ENCODE results near the gene CD58. TPM values are rescaled to one million over a fixed set of nuclear protein-coding genes. Genes with fewer than 3 reads are reported as not detected.

The CD58 gene
- polyA plus RNA-seq, 3 donors = 81.0 to 168 (median 128) TPM

GRCh38 chr1:116516631-116517030, 54.2 kb downstream of the CD58 start:
- no peak overlapping the region for H3K4me3 ChIP-seq (replicated peaks in 1 of 3; ENCODE audit: low read depth in 2 of 3, low read length in 3 of 3)
- peaks cover 25 to 43% of the 10 kb centered on the region in 2 donors for H3K36me3 ChIP-seq (replicated peaks in 1 of 2; ENCODE audit: control insufficient read depth in 1 of 2, insufficient read depth in 2 of 2, low read length in 2 of 2)
- Mint-ChIP-seq H3K36me3 (peaks cover 65 to 66% of the 10 kb centered on the region in 2 donors), H3K9me3 (peaks cover 0 to 5% (median 0%) of the 10 kb centered on the region in 7 donors), H3K27me3 (ENCODE audit: low read depth in 3 of 3) (peaks cover 0 to 5% (median 2%) of the 10 kb centered on the region in 3 donors), H3K27ac (peak overlapping the region; percentile 90 to 100 (median 100)), H3K4me1 (peaks cover 54% of the 10 kb centered on the region), H3K4me3 (no peak overlapping the region)
- no peaks in the 10 kb centered on the region for H3K9me3 ChIP-seq (replicated peaks in 1 of 2; ENCODE audit: control insufficient read depth in 1 of 2, insufficient read depth in 1 of 2, low read length in 2 of 2)
- H4K20me1 ChIP-seq (ENCODE audit: insufficient read depth, low read length) = no peaks in the 10 kb centered on the region
- peak overlapping the region; percentile 16 to 98 for H3K27ac ChIP-seq (ENCODE audit: low read depth in 1 of 2, low read length in 2 of 2)
- no peaks in the 10 kb centered on the region for H3K79me2 ChIP-seq (ENCODE audit: insufficient read depth, low read length)
- H3K4me2 ChIP-seq (replicated peaks; ENCODE audit: extremely low read depth, low read length, poor library complexity, severe bottlenecking) = no peak overlapping the region
- H3K4me1 ChIP-seq (ENCODE audit: control insufficient read depth in 1 of 2, insufficient read depth in 2 of 2, low read length in 2 of 2) = peaks cover 33 to 43% of the 10 kb centered on the region in 2 donors
- no peak for TF ChIP-seq CTCF (IDR thresholded peaks at IDR 0.05)
- 93% methylated on average over 2 of the region's 5 CpGs for whole genome bisulfite sequencing (ENCODE audit: insufficient coverage)
- no peak overlapping the region for H2AFZ ChIP-seq (ENCODE audit: insufficient read depth, low read depth, low read length, poor library complexity, severe bottlenecking)
- DNase-seq = no peak
- no peaks in the 10 kb centered on the region for H3K27me3 ChIP-seq (ENCODE audit: control insufficient read depth in 2 of 2, insufficient read depth in 2 of 2, low read length in 2 of 2)
- intact Hi-C loops (cut with micrococcal nuclease) = no loop called here
- H3K9ac ChIP-seq (ENCODE audit: insufficient read depth, low read length, poor library complexity, severe bottlenecking) = no peak overlapping the region

- Histone ChIP-seq H4K20me1 (ENCODE audit: insufficient read depth, low read length) (no peaks in the 10 kb centered on the region), H3K79me2 (ENCODE audit: insufficient read depth, low read length) (no peaks in the 10 kb centered on the region), H3K27me3 (ENCODE audit: control insufficient read depth in 2 of 2, insufficient read depth in 2 of 2, low read length in 2 of 2) (no peaks in the 10 kb centered on the region), H3K4me1 (ENCODE audit: control insufficient read depth in 1 of 2, insufficient read depth in 2 of 2, low read length in 2 of 2) (peaks cover 31 to 41% of the 10 kb centered on the region in 2 donors), H3K9ac (ENCODE audit: insufficient read depth, low read length, poor library complexity, severe bottlenecking) (peak overlapping the region; percentile 67), H3K9me3 (replicated peaks in 1 of 2; ENCODE audit: control insufficient read depth in 1 of 2, insufficient read depth in 1 of 2, low read length in 2 of 2) (no peaks in the 10 kb centered on the region), H3K36me3 (replicated peaks in 1 of 2; ENCODE audit: control insufficient read depth in 1 of 2, insufficient read depth in 2 of 2, low read length in 2 of 2) (peaks cover 19 to 34% of the 10 kb centered on the region in 2 donors), H3K4me2 (replicated peaks; ENCODE audit: extremely low read depth, low read length, poor library complexity, severe bottlenecking) (peak overlapping the region; percentile 59), H2AFZ (ENCODE audit: insufficient read depth, low read depth, low read length, poor library complexity, severe bottlenecking) (no peak overlapping the region), H3K4me3 (replicated peaks in 1 of 3; ENCODE audit: low read depth in 2 of 3, low read length in 3 of 3) (peak overlapping the region in 1 of 3 experiments; percentile 53), H3K27ac (ENCODE audit: low read depth in 1 of 2, low read length in 2 of 2) (peak overlapping the region; percentile 92 to 98)
- Mint-ChIP-seq H3K4me1 (peaks cover 57% of the 10 kb centered on the region), H3K27me3 (ENCODE audit: low read depth in 3 of 3) (peaks cover 0 to 5% (median 0%) of the 10 kb centered on the region in 3 donors), H3K9me3 (peaks cover 0 to 5% (median 1%) of the 10 kb centered on the region in 7 donors), H3K36me3 (peaks cover 60 to 63% of the 10 kb centered on the region in 2 donors), H3K27ac (peak overlapping the region; percentile 99 to 100 (median 100)), H3K4me3 (peak overlapping the region; percentile 60 to 76)
- DNase-seq = peak; percentile 55 to 72 (median 72)
- intact Hi-C loops (cut with micrococcal nuclease) = loop anchor here in 1 of 2 donors (2.0 kb wide), 1 partner anchor 55 kb away; the partner anchor contains the start of gene CD58
- no peak for TF ChIP-seq CTCF (IDR thresholded peaks at IDR 0.05)
- WGBS (ENCODE audit: insufficient coverage) = 0% methylated on average over 3 of the region's 7 CpGs
Measured at GRCh38 chr1:116515702-116516101, 55.1 kb downstream of the CD58 start.

Measured in CD14-positive monocyte (primary cell).